Gastroesophageal sphincter (tissue), 4 donors: Measurements from ENCODE around the gene SENP1. TPM values are rescaled to one million over a fixed set of nuclear protein-coding genes. Genes with fewer than 3 reads are reported as not detected.

Source experiments
- ATAC-seq: fragments of 150-250 bp; one replicate; pipeline ENCODE4 v1.9.1; 2016; ENCODE audit warnings: mild to moderate bottlenecking, moderate library complexity
- H3K27ac ChIP-seq, 4 donors: fragments of 200-600 bp; sonication (generic) in 3 of 4; 1 replicate in 3 of 4; 2 replicates in 1 of 4; pipeline ENCODE4 v1.5.1; 2016 to 2019
- H3K27me3 ChIP-seq: fragments of 200-600 bp; sonication (generic); one replicate; pipeline ENCODE4 v1.5.1; 2019
- H3K36me3 ChIP-seq, 2 donors: fragments of 200-600 bp; sonication (generic); one replicate each; pipeline ENCODE4 v1.5.1; 2019; ENCODE audit warnings: control low read depth in 1 of 2
- H3K4me1 ChIP-seq, 3 donors: fragments of 200-600 bp; sonication (generic); 1 replicate in 2 of 3; 2 replicates in 1 of 3; pipeline ENCODE4 v1.5.1; 2016 to 2019; ENCODE audit warnings: control low read depth in 2 of 3
- H3K4me3 ChIP-seq, 2 donors: fragments of 200-600 bp; sonication (generic); one replicate each; pipeline ENCODE4 v1.5.1; 2019; ENCODE audit warnings: mild to moderate bottlenecking in 1 of 2, moderate library complexity in 1 of 2
- H3K9me3 ChIP-seq, 3 donors: fragments of 200-600 bp; sonication (generic); one replicate each; pipeline ENCODE4 v1.5.1; 2017 to 2019; ENCODE audit warnings: control low read depth in 2 of 3
- EP300 ChIP-seq: sonication (generic); formaldehyde crosslinking; IDR thresholded peaks from one replicate; pipeline ENCODE4 v1.6.1; 2017; ENCODE audit warnings: antibody characterized with exemption, mild to moderate bottlenecking
- POLR2A ChIP-seq, 2 donors: fragments of 450-650 bp; IDR thresholded peaks; one replicate each; pipeline ENCODE4 v1.6.1; 2017; ENCODE audit warnings: antibody characterized with exemption in 2 of 2, mild to moderate bottlenecking in 2 of 2, moderate library complexity in 1 of 2
- POLR2AphosphoS5 ChIP-seq: sonication (generic); formaldehyde crosslinking; IDR thresholded peaks from one replicate; pipeline ENCODE4 v1.6.1; 2017; ENCODE audit warnings: antibody characterized with exemption
- WGBS, 2 donors: methylation state at CpG; one replicate each; pipeline ENCODE4 v1.1.5; 2018; ENCODE audit warnings: low coverage in 1 of 2; 5-methylcytosine and 5-hydroxymethylcytosine counted together
- total RNA-seq, 4 donors: library from RNA; depleted of rRNA; stranded (reverse); fragments of >200 nt; gene quantifications; one replicate each; pipeline ENCODE4 v1.1.0, GENCODE V29; 2016
- TF ChIP-seq, protein P1 (sequence below), 4 experiments: fragments of 200-600 bp in 2 of 4; fragments of 450-650 bp in 2 of 4; sonication (generic) in 1 of 4; IDR thresholded peaks; one replicate each; pipeline ENCODE4 v1.5.1; 2017 to 2019; ENCODE audit warnings: antibody characterized with exemption in 4 of 4, mild to moderate bottlenecking in 2 of 4, moderate library complexity in 2 of 4

SENP1 gene
- total RNA-seq, 4 donors from 2014 or later = 17.3 to 23.8 (median 20.7) TPM

DNA sequence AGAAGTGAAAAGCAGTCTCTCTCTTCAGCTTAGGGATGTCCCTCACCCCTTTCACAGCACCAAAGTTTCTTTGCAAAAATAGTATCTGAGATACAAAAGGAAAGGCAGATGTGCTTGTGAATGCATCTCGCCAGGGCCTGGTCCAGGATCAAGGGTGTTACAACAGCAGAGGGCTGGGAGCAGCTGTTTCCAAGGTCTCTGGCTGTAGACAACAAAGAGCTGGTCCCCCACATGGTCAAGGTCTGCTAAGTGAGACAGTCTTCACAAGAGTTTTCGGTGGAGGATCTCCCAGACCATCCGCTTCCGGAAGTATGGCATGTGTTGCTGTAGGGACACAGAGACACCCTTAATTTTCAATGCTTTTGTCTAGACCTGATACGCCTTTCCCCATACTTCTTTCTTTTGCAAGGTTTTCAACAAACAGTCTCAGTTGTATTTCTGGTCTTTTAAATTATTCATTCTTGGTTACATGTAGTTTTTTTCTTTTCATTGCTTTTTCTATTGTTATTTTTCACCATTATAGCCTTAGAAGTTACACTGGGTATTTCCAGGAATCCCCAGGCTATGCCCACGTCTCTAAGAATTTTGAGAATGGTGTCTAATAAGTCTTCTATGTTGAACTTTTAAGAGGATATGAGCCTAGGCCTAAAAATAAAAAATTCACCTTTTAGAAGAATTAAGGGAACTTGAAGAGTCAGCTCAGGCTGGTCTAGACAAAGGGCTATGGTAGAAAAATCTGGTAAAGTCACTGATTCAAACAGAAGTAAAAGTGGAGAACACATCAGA, 60.6 kb downstream of the SENP1 start:
- no peaks in the 10 kb centered on the region for H3K9me3 ChIP-seq
- H3K4me1 ChIP-seq = no peaks in the 10 kb centered on the region
- TF ChIP-seq, protein P1, sequence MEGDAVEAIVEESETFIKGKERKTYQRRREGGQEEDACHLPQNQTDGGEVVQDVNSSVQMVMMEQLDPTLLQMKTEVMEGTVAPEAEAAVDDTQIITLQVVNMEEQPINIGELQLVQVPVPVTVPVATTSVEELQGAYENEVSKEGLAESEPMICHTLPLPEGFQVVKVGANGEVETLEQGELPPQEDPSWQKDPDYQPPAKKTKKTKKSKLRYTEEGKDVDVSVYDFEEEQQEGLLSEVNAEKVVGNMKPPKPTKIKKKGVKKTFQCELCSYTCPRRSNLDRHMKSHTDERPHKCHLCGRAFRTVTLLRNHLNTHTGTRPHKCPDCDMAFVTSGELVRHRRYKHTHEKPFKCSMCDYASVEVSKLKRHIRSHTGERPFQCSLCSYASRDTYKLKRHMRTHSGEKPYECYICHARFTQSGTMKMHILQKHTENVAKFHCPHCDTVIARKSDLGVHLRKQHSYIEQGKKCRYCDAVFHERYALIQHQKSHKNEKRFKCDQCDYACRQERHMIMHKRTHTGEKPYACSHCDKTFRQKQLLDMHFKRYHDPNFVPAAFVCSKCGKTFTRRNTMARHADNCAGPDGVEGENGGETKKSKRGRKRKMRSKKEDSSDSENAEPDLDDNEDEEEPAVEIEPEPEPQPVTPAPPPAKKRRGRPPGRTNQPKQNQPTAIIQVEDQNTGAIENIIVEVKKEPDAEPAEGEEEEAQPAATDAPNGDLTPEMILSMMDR (IDR thresholded peaks at IDR 0.05) = no peak
- no peak for TF ChIP-seq POLR2AphosphoS5
- TF ChIP-seq EP300 = no peak
- TF ChIP-seq POLR2A (IDR thresholded peaks at IDR 0.05) = no peak
- H3K27ac ChIP-seq = no peak overlapping the region
- ATAC-seq = no peak
- WGBS, 2 donors = 88 to 93% methylated on average over 4 to 6 of the region's 6 CpGs
- peaks cover 0 to 76% of the 10 kb centered on the region in 2 donors for H3K36me3 ChIP-seq
- H3K27me3 ChIP-seq = no peaks in the 10 kb centered on the region
- H3K4me3 ChIP-seq = no peak overlapping the region

DNA sequence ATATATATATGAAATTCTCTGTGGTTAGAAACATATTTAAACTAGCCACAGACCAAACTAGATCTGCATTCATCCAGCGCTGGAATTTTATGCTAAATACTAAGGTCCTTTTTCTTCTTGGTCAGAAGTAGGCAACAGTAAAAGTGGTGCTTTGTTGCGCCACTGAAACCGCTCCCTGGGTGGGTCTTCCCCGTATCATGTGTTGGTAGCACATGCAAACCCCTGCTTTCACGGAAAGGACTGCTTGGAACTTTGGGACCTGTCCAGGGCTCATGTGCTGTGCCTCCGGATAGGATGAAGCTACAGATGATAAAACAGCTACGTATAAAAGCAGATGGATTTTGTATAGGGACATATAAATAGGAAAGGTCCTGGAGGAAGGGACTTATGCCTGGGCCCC, 61.5 kb downstream of the SENP1 start:
- no peaks in the 10 kb centered on the region for H3K9me3 ChIP-seq
- H3K4me3 ChIP-seq = no peak overlapping the region
- no peak for ATAC-seq
- no peaks in the 10 kb centered on the region for H3K4me1 ChIP-seq
- H3K27ac ChIP-seq = no peak overlapping the region
- WGBS, 2 donors = 89 to 90% methylated on average over 5 of the region's 7 CpGs
- H3K36me3 ChIP-seq = peaks cover 0 to 69% of the 10 kb centered on the region in 2 donors
- no peaks in the 10 kb centered on the region for H3K27me3 ChIP-seq
- TF ChIP-seq POLR2AphosphoS5 (no peak), EP300 (no peak), POLR2A (IDR thresholded peaks at IDR 0.05) (no peak)
- TF ChIP-seq, protein P1 (IDR thresholded peaks at IDR 0.05) = no peak

DNA sequence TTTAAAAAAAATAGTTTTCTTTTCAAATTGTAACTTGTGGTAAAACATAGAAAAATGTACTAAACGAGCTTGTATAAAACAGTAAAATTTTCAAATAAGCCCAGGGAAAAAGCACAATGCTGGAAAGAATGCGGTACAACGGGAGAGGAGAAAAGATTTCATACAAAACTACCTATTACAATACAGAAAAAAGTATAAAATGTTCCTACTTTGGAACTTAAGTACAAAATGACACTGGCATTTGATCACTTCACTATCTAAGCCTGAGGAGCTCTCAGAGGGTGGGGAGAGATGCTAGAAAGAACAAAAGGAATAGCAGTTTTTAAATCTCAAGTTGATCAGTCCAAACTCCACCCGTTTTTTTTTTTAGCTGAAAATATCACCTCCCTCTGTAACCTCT, 62.1 kb downstream of the SENP1 start:
- Histone ChIP-seq H3K4me1 (no peaks in the 10 kb centered on the region), H3K36me3 (peaks cover 0 to 62% of the 10 kb centered on the region in 2 donors), H3K9me3 (no peaks in the 10 kb centered on the region), H3K27ac (no peak overlapping the region), H3K4me3 (no peak overlapping the region), H3K27me3 (no peaks in the 10 kb centered on the region)
- TF ChIP-seq POLR2AphosphoS5 = no peak
- TF ChIP-seq POLR2A (IDR thresholded peaks at IDR 0.05) = no peak
- TF ChIP-seq EP300 = no peak
- TF ChIP-seq, protein P1 (IDR thresholded peaks at IDR 0.05) = no peak
- 62 to 87% methylated on average over 4 of the region's 4 CpGs for WGBS, 2 donors
- no peak for ATAC-seq

DNA sequence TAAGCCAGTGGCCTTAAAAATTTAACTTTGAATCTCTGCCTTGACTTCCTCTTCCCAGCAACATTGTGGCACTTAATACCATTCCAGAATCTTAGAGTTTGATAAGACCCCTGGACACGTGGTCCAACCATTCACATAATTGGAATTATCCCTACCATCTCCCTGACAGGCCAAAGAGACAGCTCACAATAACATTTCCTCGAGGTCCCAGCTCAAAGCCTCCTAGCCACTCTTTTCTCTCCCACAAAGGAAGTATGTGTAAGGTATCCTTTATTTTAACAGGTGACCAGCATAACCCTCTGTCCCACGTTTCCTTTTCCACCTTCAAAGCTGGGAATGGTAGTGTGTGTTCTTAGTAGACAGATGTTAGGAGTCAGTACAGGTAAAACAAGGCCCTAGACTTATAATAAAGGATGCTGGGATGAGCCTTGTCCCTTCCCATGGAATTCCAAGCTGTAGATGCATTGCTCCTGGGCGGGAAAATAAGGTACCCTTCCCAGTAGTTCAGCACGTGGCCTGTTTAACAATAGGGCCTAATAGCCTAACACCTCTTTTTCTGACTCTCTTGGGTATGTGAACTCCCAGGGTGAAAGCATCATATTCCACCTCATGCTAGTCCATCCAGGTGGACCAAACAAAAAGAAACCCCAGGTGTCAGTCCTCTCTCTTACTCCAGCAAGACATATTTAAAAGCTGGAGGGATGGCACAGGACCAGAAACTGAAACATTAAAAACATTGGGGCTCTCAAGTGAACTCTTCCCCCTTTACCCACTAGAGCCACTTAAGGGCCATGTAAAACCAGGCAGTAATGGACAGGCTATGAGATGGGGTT, 64.1 kb downstream of the SENP1 start:
- Histone ChIP-seq H3K4me3 (no peak overlapping the region), H3K36me3 (peaks cover 0 to 43% of the 10 kb centered on the region in 2 donors), H3K27ac (no peak overlapping the region), H3K27me3 (peaks cover 1% of the 10 kb centered on the region), H3K9me3 (no peaks in the 10 kb centered on the region), H3K4me1 (no peaks in the 10 kb centered on the region)
- TF ChIP-seq POLR2A (IDR thresholded peaks at IDR 0.05) (no peak), EP300 (no peak), POLR2AphosphoS5 (no peak)
- TF ChIP-seq, protein P1 (IDR thresholded peaks at IDR 0.05) = no peak
- WGBS, 2 donors = 69 to 76% methylated on average over 3 to 4 of the region's 5 CpGs
- no peak for ATAC-seq
